MM.1S (cell line): ENCODE results near the gene SHTN1.

Experiments
- DNase-seq: peaks from one replicate; pipeline ENCODE4 v3.0.0-alpha.2; 2015
- H2AFZ ChIP-seq: fragments of 300-600 bp; sonication (generic); 2 replicates; pipeline ENCODE4 v1.6.0; 2016; ENCODE audit warnings: antibody characterized with exemption, low read length
- H3F3A ChIP-seq: fragments of 300-600 bp; sonication (generic); 2 replicates; pipeline ENCODE4 v1.6.1; 2016; ENCODE audit warnings: mild to moderate bottlenecking, antibody characterized with exemption, low read length, moderate library complexity, mixed read lengths; ENCODE audit not compliant: insufficient read depth
- H3K27ac ChIP-seq: fragments of 300-600 bp; sonication (generic); 2 replicates; pipeline ENCODE4 v1.5.1; 2016; ENCODE audit warnings: mild to moderate bottlenecking, low read length
- H3K27me3 ChIP-seq: fragments of 300-600 bp; sonication (generic); replicated peaks from 2 replicates; pipeline ENCODE4 v1.6.0; 2016; ENCODE audit warnings: low read length; ENCODE audit not compliant: insufficient read depth
- H3K36me3 ChIP-seq: fragments of 300-600 bp; sonication (generic); replicated peaks from 2 replicates; pipeline ENCODE4 v1.6.1; 2016; ENCODE audit warnings: mild to moderate bottlenecking, low read length, mixed read lengths; ENCODE audit not compliant: insufficient read depth
- H3K4me1 ChIP-seq: fragments of 300-600 bp; sonication (generic); 2 replicates; pipeline ENCODE4 v1.6.1; 2016; ENCODE audit warnings: low read length, mixed read lengths
- H3K4me2 ChIP-seq: fragments of 300-600 bp; sonication (generic); 2 replicates; pipeline ENCODE4 v1.6.0; 2016; ENCODE audit warnings: low read depth, low read length
- H3K4me3 ChIP-seq: fragments of 300-600 bp; sonication (generic); 2 replicates; pipeline ENCODE4 v1.5.1; 2016; ENCODE audit warnings: low read length, mixed read lengths
- H3K79me2 ChIP-seq: fragments of 300-600 bp; sonication (generic); 2 replicates; pipeline ENCODE4 v1.6.1; 2016; ENCODE audit warnings: mixed run types, low read length, mixed read lengths
- H3K9ac ChIP-seq: fragments of 300-600 bp; sonication (generic); 2 replicates; pipeline ENCODE4 v1.6.1; 2016; ENCODE audit warnings: low read length, mixed read lengths
- H3K9me2 ChIP-seq: fragments of 300-600 bp; sonication (generic); replicated peaks from 2 replicates; pipeline ENCODE4 v1.6.1; 2016; ENCODE audit warnings: mild to moderate bottlenecking, low read length, mixed read lengths; ENCODE audit not compliant: insufficient read depth
- H3K9me3 ChIP-seq: fragments of 300-600 bp; sonication (generic); replicated peaks from 2 replicates; pipeline ENCODE4 v1.6.1; 2016; ENCODE audit warnings: mild to moderate bottlenecking, low read length, mixed read lengths; ENCODE audit not compliant: insufficient read depth
- H4K20me1 ChIP-seq: fragments of 300-600 bp; sonication (generic); 2 replicates; pipeline ENCODE4 v1.6.1; 2016; ENCODE audit warnings: mild to moderate bottlenecking, low read length, moderate library complexity, mixed read lengths; ENCODE audit not compliant: insufficient read depth
- CTCF ChIP-seq: fragments of 300-600 bp; sonication (generic); IDR thresholded peaks from 2 replicates; pipeline ENCODE4 v1.5.1; 2016; ENCODE audit warnings: antibody characterized with exemption, low read length, mixed read lengths
- EZH2 ChIP-seq: fragments of 300-600 bp; sonication (generic); optimal IDR thresholded peaks from 2 replicates; pipeline ENCODE3; 2017; ENCODE audit warnings: low read depth, mild to moderate bottlenecking, antibody characterized with exemption, low read length, mixed read lengths
- EZH2phosphoT487 ChIP-seq: fragments of 300-600 bp; sonication (generic); IDR thresholded peaks from 2 replicates; pipeline ENCODE4 v1.6.1; 2018; ENCODE audit warnings: antibody characterized with exemption, low read length

Gene SHTN1

DNA sequence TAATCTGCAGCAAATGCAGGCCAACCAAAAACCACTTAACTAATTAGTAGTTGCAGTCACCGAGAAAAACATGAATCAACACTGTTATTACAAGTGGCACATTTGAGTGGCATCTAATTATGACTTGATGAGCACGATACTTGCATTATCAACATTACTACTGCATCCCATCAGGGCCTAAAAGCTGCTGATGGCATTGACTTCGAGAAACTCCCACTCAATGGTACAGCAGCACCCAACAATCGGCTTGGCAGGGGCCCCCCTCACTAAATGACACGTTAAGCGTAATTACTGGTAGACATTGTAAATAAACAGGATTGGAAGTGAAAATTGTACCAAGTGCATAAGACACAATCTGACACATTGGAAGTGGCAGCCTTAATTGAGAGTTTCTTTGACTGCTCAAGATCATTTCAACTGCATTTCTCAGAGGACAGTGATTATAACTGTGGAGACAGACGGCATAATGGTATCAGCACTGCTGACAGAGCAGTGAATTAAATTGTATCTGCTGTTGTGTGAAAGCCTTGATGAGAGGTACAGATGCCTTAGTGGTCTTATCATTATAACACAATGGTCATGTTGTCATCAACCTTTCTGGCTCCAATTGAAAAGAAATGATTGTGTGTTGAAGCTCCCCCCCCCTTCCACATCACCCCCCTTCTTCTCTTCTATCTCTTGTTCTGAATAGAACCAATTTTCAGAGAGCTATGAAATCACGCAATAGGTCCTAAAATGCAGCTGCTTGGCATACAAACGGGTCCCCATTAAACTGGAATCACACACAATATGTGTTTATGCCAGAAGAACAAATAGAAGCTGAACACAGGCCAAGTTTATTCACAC, 43.4 kb downstream of the SHTN1 start:
- no peak for DNase-seq

DNA sequence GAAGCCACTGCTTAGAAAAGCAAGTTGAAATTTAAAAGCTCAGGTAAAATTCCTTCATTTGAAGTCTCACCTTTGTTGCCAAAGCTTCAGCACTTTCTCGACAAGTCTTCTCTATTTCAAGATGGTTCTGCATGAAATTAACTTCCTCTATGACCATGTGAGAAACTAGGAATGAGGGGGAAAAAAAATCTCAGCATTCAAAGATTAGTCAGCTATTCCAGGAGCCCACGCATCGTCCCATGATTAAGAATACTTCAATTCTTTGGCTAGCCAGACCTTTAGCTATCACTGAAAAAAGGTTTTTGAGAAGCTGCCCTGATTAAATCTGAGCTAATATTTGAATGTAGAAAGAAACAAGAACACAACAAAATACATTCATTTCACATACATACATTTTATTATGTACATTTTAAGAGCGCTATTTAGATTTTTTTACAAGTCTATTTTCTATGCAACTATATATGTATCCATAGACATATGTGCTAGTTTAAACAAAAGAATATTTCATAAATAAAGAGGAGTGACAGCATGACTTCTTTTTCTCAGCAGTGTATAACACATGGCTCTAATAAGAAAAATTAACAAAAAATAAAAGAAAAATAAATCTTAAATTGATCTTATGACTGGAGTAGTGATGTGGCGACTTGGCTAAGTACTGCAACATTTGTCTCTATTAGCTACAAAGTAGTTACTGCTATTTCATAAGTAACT, 44.8 kb downstream of the SHTN1 start:
- no peak overlapping the region for H2AFZ ChIP-seq
- H3K9me3 ChIP-seq, result no peaks in the 10 kb centered on the region
- H3K4me2 ChIP-seq, result no peak overlapping the region
- H3K9me2 ChIP-seq, result no peaks in the 10 kb centered on the region
- H4K20me1 ChIP-seq, result no peaks in the 10 kb centered on the region
- H3K4me1 ChIP-seq, result no peaks in the 10 kb centered on the region
- H3F3A ChIP-seq, result no peaks in the 10 kb centered on the region
- TF ChIP-seq EZH2, result no peak
- TF ChIP-seq CTCF, result no peak
- TF ChIP-seq EZH2phosphoT487, result no peak
- H3K36me3 ChIP-seq, result no peaks in the 10 kb centered on the region
- H3K27me3 ChIP-seq, result no peaks in the 10 kb centered on the region
- no peak overlapping the region for H3K27ac ChIP-seq
- no peak for DNase-seq
- no peak overlapping the region for H3K4me3 ChIP-seq
- H3K9ac ChIP-seq, result no peak overlapping the region
- H3K79me2 ChIP-seq, result no peaks in the 10 kb centered on the region

More for the DNA sequence above, 43.4 kb downstream of the SHTN1 start:
- Histone ChIP-seq H4K20me1 (no peaks in the 10 kb centered on the region), H3F3A (no peaks in the 10 kb centered on the region), H3K36me3 (no peaks in the 10 kb centered on the region), H3K27me3 (no peaks in the 10 kb centered on the region), H3K27ac (no peak overlapping the region), H3K9me2 (no peaks in the 10 kb centered on the region), H3K4me3 (no peak overlapping the region), H2AFZ (no peak overlapping the region), H3K9me3 (no peaks in the 10 kb centered on the region), H3K4me2 (no peak overlapping the region), H3K4me1 (no peaks in the 10 kb centered on the region), H3K79me2 (no peaks in the 10 kb centered on the region), H3K9ac (no peak overlapping the region)
- no peak for TF ChIP-seq CTCF
- TF ChIP-seq EZH2, result no peak
- no peak for TF ChIP-seq EZH2phosphoT487

GRCh38 chr10:116952729-116953128, 52.3 kb downstream of the SHTN1 start:
- Histone ChIP-seq H3K36me3 (no peaks in the 10 kb centered on the region), H3K27ac (no peak overlapping the region), H3K27me3 (no peaks in the 10 kb centered on the region), H3K9me2 (no peaks in the 10 kb centered on the region), H3K9ac (no peak overlapping the region), H3K4me1 (no peaks in the 10 kb centered on the region), H3F3A (no peaks in the 10 kb centered on the region), H4K20me1 (no peaks in the 10 kb centered on the region), H2AFZ (no peak overlapping the region), H3K4me3 (no peak overlapping the region), H3K4me2 (no peak overlapping the region), H3K9me3 (no peaks in the 10 kb centered on the region), H3K79me2 (no peaks in the 10 kb centered on the region)
- no peak for DNase-seq
- TF ChIP-seq EZH2, result no peak
- no peak for TF ChIP-seq CTCF
- no peak for TF ChIP-seq EZH2phosphoT487
